HCT116 (cell line): ENCODE results near the gene CACNA1A. TPM values are rescaled to one million over a fixed set of nuclear protein-coding genes. Genes with fewer than 3 reads are reported as not detected.

Source experiments
- ATAC-seq: fragments of 200-7000 bp; cut with Tn5 transposase; 2 replicates; pipeline ENCODE4 v1.9.1; 2020; ENCODE audit warnings: mild to moderate bottlenecking, moderate library complexity
- BruUV-seq: library from RNA; stranded (reverse); fragments of 400-500 nt; replicated peaks from 2 replicates; lab custom pipeline; 2021; lab: Mats Ljungman, UMichigan
- CTCF ChIA-PET: fragments of 300-600 bp; sonication (Branson Sonifier 250); formaldehyde crosslinking; loops from one replicate; lab custom pipeline; 2021; ENCODE audit warnings: antibody characterized with exemption; lab: Charles Lee
- POLR2A ChIA-PET: fragments of 300-600, 350-600 bp; sonication (Branson Sonifier 250); formaldehyde crosslinking; loops from one replicate; lab custom pipeline; 2021; ENCODE audit warnings: antibody characterized with exemption; lab: Charles Lee
- RAD21 ChIA-PET, 2 experiments: fragments of 300-600 bp; sonication (Branson Sonifier 250); formaldehyde crosslinking; loops; one replicate each; lab custom pipeline; 2023; ENCODE audit warnings: low total read pairs in 2 of 2; ENCODE audit not compliant: uncharacterized antibody in 2 of 2, unreplicated experiment in 2 of 2, low non-redundant PET in 1 of 2; lab: Charles Lee
- DNase-seq: peaks from one replicate; pipeline ENCODE4 v3.0.0-alpha.2; 2010; ENCODE audit warnings: low read depth, low spot score
- H2AFZ ChIP-seq: fragments of 200-600 bp; shearing (Covaris generic), sonication (generic); 2 replicates; pipeline ENCODE4 v1.6.1; 2017; ENCODE audit warnings: low read depth, mixed run types, mixed read lengths, antibody characterized with exemption, low read length; ENCODE audit not compliant: poor library complexity, severe bottlenecking
- H3K27ac ChIP-seq: 2 replicates; pipeline ENCODE4 v1.5.1; 2012; ENCODE audit warnings: low read depth, low read length
- H3K27me3 ChIP-seq: fragments of 200-600 bp; sonication (generic); 2 replicates; pipeline ENCODE4 v1.6.1; 2016; ENCODE audit warnings: mixed run types, low read length, mixed read lengths; ENCODE audit not compliant: insufficient read depth
- H3K36me3 ChIP-seq, 2 experiments: fragments of 200-500 bp in 1 of 2; fragments of 200-600 bp in 1 of 2; sonication (Bioruptor generic) in 1 of 2; sonication (generic) in 1 of 2; 2 replicates each; pipeline versions ENCODE4 v1.5.1 to v1.6.1; 2014 to 2016; ENCODE audit warnings: low read length in 2 of 2, inconsistent platforms in 1 of 2, mixed read lengths in 1 of 2, mixed run types in 1 of 2; ENCODE audit not compliant: insufficient read depth in 2 of 2, control insufficient read depth in 1 of 2
- H3K4me1 ChIP-seq, 2 experiments: fragments of 200-600 bp in 1 of 2; sonication (generic) in 1 of 2; 2 replicates each; pipeline versions ENCODE4 v1.5.1 to v1.6.1; 2012 to 2017; ENCODE audit warnings: low read length in 2 of 2, inconsistent platforms in 1 of 2, mild to moderate bottlenecking in 1 of 2, mixed read lengths in 1 of 2, mixed run types in 1 of 2, moderate library complexity in 1 of 2; ENCODE audit not compliant: insufficient read depth in 2 of 2, control insufficient read depth in 1 of 2
- H3K4me2 ChIP-seq: fragments of 200-600 bp; sonication (generic); 2 replicates; pipeline ENCODE4 v1.6.1; 2017; ENCODE audit warnings: mixed run types, low read length, mixed read lengths
- H3K4me3 ChIP-seq, 2 experiments: fragments of 200-600 bp in 1 of 2; sonication (generic) in 1 of 2; replicated peaks in 1 of 2; 2 replicates each; pipeline ENCODE4 v1.5.1; 2011 to 2016; ENCODE audit warnings: low read length in 2 of 2, control low read depth in 1 of 2, low read depth in 1 of 2, mild to moderate bottlenecking in 1 of 2, mixed read lengths in 1 of 2, mixed run types in 1 of 2
- H3K79me2 ChIP-seq: fragments of 200-600 bp; sonication (generic); 2 replicates; pipeline ENCODE4 v1.6.1; 2017; ENCODE audit warnings: mild to moderate bottlenecking, mixed run types, low read length, moderate library complexity, mixed read lengths; ENCODE audit not compliant: insufficient read depth
- H3K9ac ChIP-seq: fragments of 200-600 bp; sonication (generic); 2 replicates; pipeline ENCODE4 v1.6.1; 2016; ENCODE audit warnings: low read length, mixed read lengths
- H3K9me2 ChIP-seq: fragments of 200-600 bp; sonication (generic), shearing (Covaris generic); 2 replicates; pipeline ENCODE4 v1.6.1; 2017; ENCODE audit warnings: mixed run types, mild to moderate bottlenecking, moderate library complexity; ENCODE audit not compliant: insufficient read depth
- H3K9me3 ChIP-seq, 2 experiments: fragments of 200-500 bp in 1 of 2; fragments of 200-600 bp in 1 of 2; sonication (Bioruptor generic) in 1 of 2; sonication (generic) in 1 of 2; 2 replicates each; pipeline ENCODE4 v1.6.1; 2014 to 2017; ENCODE audit warnings: low read length in 2 of 2, mixed read lengths in 2 of 2, inconsistent platforms in 1 of 2, low read depth in 1 of 2, mild to moderate bottlenecking in 1 of 2, mixed run types in 1 of 2, moderate library complexity in 1 of 2; ENCODE audit not compliant: control insufficient read depth in 1 of 2, insufficient read depth in 1 of 2
- H4K20me1 ChIP-seq: fragments of 200-600 bp; sonication (generic), shearing (Covaris generic); 2 replicates; pipeline ENCODE4 v1.6.1; 2017; ENCODE audit warnings: mixed run types, mild to moderate bottlenecking, moderate library complexity; ENCODE audit not compliant: insufficient read depth
- CBX3 ChIP-seq: IDR thresholded peaks from 2 replicates; pipeline ENCODE4 v1.6.1; 2012; ENCODE audit warnings: low read depth
- CEBPB ChIP-seq: IDR thresholded peaks from 2 replicates; pipeline ENCODE4 v1.6.1; 2012; ENCODE audit warnings: low read depth
- EZH2phosphoT487 ChIP-seq: fragments of 200-600 bp; IDR thresholded peaks from 2 replicates; pipeline ENCODE4 v1.6.1; 2018; ENCODE audit warnings: antibody characterized with exemption, borderline replicate concordance
- FOSL1 ChIP-seq: IDR thresholded peaks from 2 replicates; pipeline ENCODE4 v1.6.1; 2012; ENCODE audit warnings: low read depth
- JUND ChIP-seq: IDR thresholded peaks from 2 replicates; pipeline ENCODE4 v1.6.1; 2012
- POLR2AphosphoS5 ChIP-seq: IDR thresholded peaks from 2 replicates; pipeline ENCODE4 v1.6.1; 2011; ENCODE audit warnings: mild to moderate bottlenecking, low read depth, low read length, moderate library complexity
- RAD21 ChIP-seq: IDR thresholded peaks from 2 replicates; pipeline ENCODE4 v1.6.1; 2012; ENCODE audit warnings: low read depth, mild to moderate bottlenecking
- SIN3A ChIP-seq: IDR thresholded peaks from 2 replicates; pipeline ENCODE4 v1.6.1; 2012; ENCODE audit warnings: low read depth
- SRF ChIP-seq: IDR thresholded peaks from 2 replicates; pipeline ENCODE4 v1.6.1; 2012; ENCODE audit warnings: low read depth
- TCF7L2 ChIP-seq: IDR thresholded peaks from 2 replicates; pipeline ENCODE4 v1.7.0; 2011; ENCODE audit warnings: borderline replicate concordance, inconsistent platforms; ENCODE audit not compliant: insufficient read depth, insufficient read length; ENCODE audit errors: extremely low read depth
- YY1 ChIP-seq: IDR thresholded peaks from 2 replicates; pipeline ENCODE4 v1.6.1; 2011; ENCODE audit warnings: low read length, low read depth, moderate library complexity, mild to moderate bottlenecking; ENCODE audit not compliant: insufficient replicate concordance; ENCODE audit errors: extremely low read depth
- ZBTB33 ChIP-seq: IDR thresholded peaks from 2 replicates; pipeline ENCODE4 v1.6.1; 2011; ENCODE audit warnings: mild to moderate bottlenecking, low read length, moderate library complexity; ENCODE audit not compliant: insufficient replicate concordance; ENCODE audit errors: extremely low read depth
- ZNF274 ChIP-seq: fragments of 200-500 bp; sonication (Bioruptor generic); IDR thresholded peaks from 2 replicates; pipeline ENCODE4 v1.6.1; 2014; ENCODE audit warnings: mild to moderate bottlenecking, low read depth, low read length, inconsistent platforms
- intact Hi-C: fragments of 100-400 bp; cut with micrococcal nuclease; formaldehyde crosslinking; loops from 2 replicates; pipeline ENCODE4 v1.10.0; 2022
- total RNA-seq: library from RNA; stranded (reverse); gene quantifications from one replicate; pipeline ENCODE4 v1.2.1, GENCODE V29; 2021; ENCODE audit not compliant: unreplicated experiment
- TF ChIP-seq, protein P1 (sequence below): IDR thresholded peaks from 2 replicates; pipeline ENCODE4 v1.6.1; 2012

Gene CACNA1A
- total RNA-seq, 1 experiment from 2014 or later: 7.5 TPM

- TF ChIP-seq FOSL1 (no peak), ZNF274 (no peak), SRF (no peak), SIN3A (no peak), CBX3 (no peak), EZH2phosphoT487 (no peak), CEBPB (no peak)
- TF ChIP-seq, protein P1, sequence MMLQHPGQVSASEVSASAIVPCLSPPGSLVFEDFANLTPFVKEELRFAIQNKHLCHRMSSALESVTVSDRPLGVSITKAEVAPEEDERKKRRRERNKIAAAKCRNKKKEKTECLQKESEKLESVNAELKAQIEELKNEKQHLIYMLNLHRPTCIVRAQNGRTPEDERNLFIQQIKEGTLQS: no peak
- TF ChIP-seq, all 23 proteins: peak for 0
These were observed 163.6 kb downstream of the CACNA1A start (continued) for GRCh38 chr19:13342672-13343071.

DNA sequence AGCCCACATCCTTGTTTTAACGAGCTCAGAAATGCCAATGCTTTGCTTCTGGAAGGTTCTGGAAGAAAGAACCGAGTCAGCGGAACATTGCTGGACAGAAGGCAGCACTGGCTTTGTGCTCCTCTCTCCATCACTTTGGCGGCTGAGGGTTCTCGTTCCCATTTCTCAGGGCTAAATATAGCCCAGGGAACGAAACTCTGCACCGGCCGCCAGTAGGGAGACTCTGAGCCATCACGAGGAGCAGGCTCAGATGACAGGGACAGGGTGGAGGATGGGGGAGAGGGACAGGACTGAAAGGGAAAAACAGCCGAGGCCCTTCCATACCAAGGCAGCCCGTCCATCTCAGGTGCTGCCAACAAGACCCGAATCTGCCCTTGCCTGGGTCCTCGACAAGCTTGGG lies 166.4 kb downstream of the CACNA1A start:
- Histone ChIP-seq H3K79me2 (peaks cover 13% of the 10 kb centered on the region; the same call in 1 of the 2 replicates), H3K9me2 (no peaks in the 10 kb centered on the region), H3K27ac (no peak overlapping the region), H3K4me1 (peaks cover 2 to 12% of the 10 kb centered on the region in 2 experiments; a peak in 2 of 4 replicates), H2AFZ (no peak overlapping the region), H3K9me3 (peaks cover 0 to 5% of the 10 kb centered on the region in 2 experiments; a peak in 1 of 4 replicates), H3K9ac (no peak overlapping the region), H4K20me1 (no peaks in the 10 kb centered on the region)
- RAD21 ChIA-PET: no interaction called here
- TF ChIP-seq TCF7L2 (no peak), ZBTB33 (no peak), POLR2AphosphoS5 (no peak), JUND (no peak), YY1 (no peak), SRF (no peak), RAD21 (no peak), SIN3A (no peak)
- TF ChIP-seq, all 23 proteins: peak for 0
- DNase-seq: no peak
- POLR2A ChIA-PET: no interaction called here
- Histone ChIP-seq H3K27me3 (no peaks in the 10 kb centered on the region), H3K4me2 (no peak overlapping the region), H3K4me3 (no peak overlapping the region), H3K36me3 (no peaks in the 10 kb centered on the region)
- CTCF ChIA-PET: interaction anchor here (1.0 to 1.4 kb wide), 2 partner anchors 235 to 239 kb away, joined by 3 to 4 read pairs; no protein-coding TSS in a partner anchor
- no TSS peak for BruUV-seq
- intact Hi-C loops: loop anchor here (5.0 kb wide), 1 partner anchor 363 kb away; no protein-coding TSS in a partner anchor
- ATAC-seq: no peak
